WTC11 (cell line): ENCODE results near the gene FAM177A1. TPM values are rescaled to one million over a fixed set of nuclear protein-coding genes. Genes with fewer than 3 reads are reported as not detected.

Source experiments
- ATAC-seq: fragments of 200-7000 bp; cut with Tn5 transposase; 2 replicates; pipeline ENCODE4 v1.10.0; 2021; ENCODE audit warnings: mild to moderate bottlenecking, moderate library complexity
- CTCF ChIA-PET: fragments of 300-600 bp; sonication (Branson Sonifier 250); formaldehyde crosslinking; loops from one replicate; lab custom pipeline; 2021; ENCODE audit warnings: antibody characterized with exemption; lab: Charles Lee
- POLR2A ChIA-PET: fragments of 350-600 bp; sonication (Branson Sonifier 250); formaldehyde crosslinking; loops from one replicate; lab custom pipeline; 2021; ENCODE audit warnings: antibody characterized with exemption; lab: Charles Lee
- DNase-seq: peaks from one replicate; pipeline ENCODE4 v3.0.0; 2021; ENCODE audit warnings: low spot score
- H3K27ac Mint-ChIP-seq: 2 replicates; pipeline ENCODE4 v1.8.0; 2021; ENCODE audit warnings: mixed read lengths
- H3K27me3 Mint-ChIP-seq: 2 replicates; pipeline ENCODE4 v1.8.0; 2021; ENCODE audit warnings: low read depth, mild to moderate bottlenecking, moderate library complexity, mixed read lengths
- H3K36me3 Mint-ChIP-seq: 2 replicates; pipeline ENCODE4 v1.8.0; 2021; ENCODE audit warnings: mixed read lengths
- H3K4me1 Mint-ChIP-seq: 2 replicates; pipeline ENCODE4 v1.8.0; 2022; ENCODE audit warnings: mixed read lengths
- H3K4me3 Mint-ChIP-seq: 2 replicates; pipeline ENCODE4 v1.8.0; 2021; ENCODE audit warnings: mild to moderate bottlenecking, moderate library complexity, mixed read lengths
- H3K9me3 Mint-ChIP-seq: 2 replicates; pipeline ENCODE4 v1.8.0; 2021; ENCODE audit warnings: mixed read lengths
- ARID4B ChIP-seq: sonication (generic); formaldehyde crosslinking; IDR thresholded peaks from 2 replicates; pipeline ENCODE4 v1.8.0; 2023; ENCODE audit warnings: missing genetic modification reagents, mild to moderate bottlenecking, borderline replicate concordance
- E2F5 ChIP-seq: sonication (generic); formaldehyde crosslinking; IDR thresholded peaks from 2 replicates; pipeline ENCODE4 v1.8.1; 2022; ENCODE audit warnings: mild to moderate bottlenecking, moderate library complexity, missing genetic modification reagents
- IRF2 ChIP-seq: sonication (generic); formaldehyde crosslinking; IDR thresholded peaks from 2 replicates; pipeline ENCODE4 v1.8.0; 2022; ENCODE audit warnings: low read depth, missing genetic modification reagents, borderline replicate concordance
- ZNF425 ChIP-seq: fragments of 250-450 bp; sonication (Bioruptor Pico); conservative IDR thresholded peaks from 2 replicates; pipeline ENCODE4 v1.9.0; 2021; ENCODE audit warnings: mild to moderate bottlenecking
- ZNF532 ChIP-seq: fragments of 250-450 bp; sonication (Bioruptor Pico); IDR thresholded peaks from 2 replicates; pipeline ENCODE4 v1.9.0; 2021; ENCODE audit warnings: mild to moderate bottlenecking, borderline replicate concordance
- total RNA-seq: library from RNA; stranded (reverse); gene quantifications from 3 replicates; pipeline ENCODE4 v1.2.3, GENCODE V29; 2021
- TF ChIP-seq, protein P1 (sequence below): fragments of 250-450 bp; sonication (Bioruptor Pico); IDR thresholded peaks from 2 replicates; pipeline ENCODE4 v1.8.0; 2021; ENCODE audit warnings: mild to moderate bottlenecking
- TF ChIP-seq, protein P2 (sequence below): fragments of 200-600 bp; IDR thresholded peaks from 2 replicates; pipeline ENCODE4 v1.8.0; 2022; ENCODE audit warnings: antibody characterized with exemption
- TF ChIP-seq, protein P3 (sequence below): sonication (generic); formaldehyde crosslinking; IDR thresholded peaks from 2 replicates; pipeline ENCODE4 v1.8.1; 2022; ENCODE audit warnings: low read depth, mild to moderate bottlenecking, moderate library complexity, missing genetic modification reagents, borderline replicate concordance
- TF ChIP-seq, protein P4 (sequence below): sonication (generic); formaldehyde crosslinking; IDR thresholded peaks from 2 replicates; pipeline ENCODE4 v1.8.1; 2023; ENCODE audit warnings: mild to moderate bottlenecking, missing genetic modification reagents, borderline replicate concordance
- TF ChIP-seq, protein P5 (sequence below): fragments of 250-450 bp; sonication (Bioruptor Pico); IDR thresholded peaks from 2 replicates; pipeline ENCODE4 v2.1.2; 2022; ENCODE audit warnings: mild to moderate bottlenecking, moderate library complexity

The FAM177A1 gene
- total RNA-seq, 1 experiment from 2014 or later = 44.7 TPM

- TF ChIP-seq IRF2 (CRISPR knock-in tag) (no peak), ZNF425 (CRISPR knock-in tag) (no peak)
Measured at GRCh38 chr14:35078082-35078481, 32.0 kb downstream of the FAM177A1 start (continued).

- H3K4me3 Mint-ChIP-seq = no peak overlapping the region
- no peak for ATAC-seq
- CTCF ChIA-PET = no interaction called here
- no peaks in the 10 kb centered on the region for H3K4me1 Mint-ChIP-seq
- no peak overlapping the region for H3K27ac Mint-ChIP-seq
- H3K36me3 Mint-ChIP-seq = peaks cover 19% of the 10 kb centered on the region
- H3K9me3 Mint-ChIP-seq = no peaks in the 10 kb centered on the region
- DNase-seq = no peak
- POLR2A ChIA-PET = no interaction called here
- no peaks in the 10 kb centered on the region for H3K27me3 Mint-ChIP-seq
- TF ChIP-seq ARID4B (CRISPR knock-in tag) = no peak
- TF ChIP-seq, protein P1, sequence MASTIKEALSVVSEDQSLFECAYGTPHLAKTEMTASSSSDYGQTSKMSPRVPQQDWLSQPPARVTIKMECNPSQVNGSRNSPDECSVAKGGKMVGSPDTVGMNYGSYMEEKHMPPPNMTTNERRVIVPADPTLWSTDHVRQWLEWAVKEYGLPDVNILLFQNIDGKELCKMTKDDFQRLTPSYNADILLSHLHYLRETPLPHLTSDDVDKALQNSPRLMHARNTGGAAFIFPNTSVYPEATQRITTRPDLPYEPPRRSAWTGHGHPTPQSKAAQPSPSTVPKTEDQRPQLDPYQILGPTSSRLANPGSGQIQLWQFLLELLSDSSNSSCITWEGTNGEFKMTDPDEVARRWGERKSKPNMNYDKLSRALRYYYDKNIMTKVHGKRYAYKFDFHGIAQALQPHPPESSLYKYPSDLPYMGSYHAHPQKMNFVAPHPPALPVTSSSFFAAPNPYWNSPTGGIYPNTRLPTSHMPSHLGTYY (CRISPR knock-in tag) = no peak
- TF ChIP-seq, protein P2, sequence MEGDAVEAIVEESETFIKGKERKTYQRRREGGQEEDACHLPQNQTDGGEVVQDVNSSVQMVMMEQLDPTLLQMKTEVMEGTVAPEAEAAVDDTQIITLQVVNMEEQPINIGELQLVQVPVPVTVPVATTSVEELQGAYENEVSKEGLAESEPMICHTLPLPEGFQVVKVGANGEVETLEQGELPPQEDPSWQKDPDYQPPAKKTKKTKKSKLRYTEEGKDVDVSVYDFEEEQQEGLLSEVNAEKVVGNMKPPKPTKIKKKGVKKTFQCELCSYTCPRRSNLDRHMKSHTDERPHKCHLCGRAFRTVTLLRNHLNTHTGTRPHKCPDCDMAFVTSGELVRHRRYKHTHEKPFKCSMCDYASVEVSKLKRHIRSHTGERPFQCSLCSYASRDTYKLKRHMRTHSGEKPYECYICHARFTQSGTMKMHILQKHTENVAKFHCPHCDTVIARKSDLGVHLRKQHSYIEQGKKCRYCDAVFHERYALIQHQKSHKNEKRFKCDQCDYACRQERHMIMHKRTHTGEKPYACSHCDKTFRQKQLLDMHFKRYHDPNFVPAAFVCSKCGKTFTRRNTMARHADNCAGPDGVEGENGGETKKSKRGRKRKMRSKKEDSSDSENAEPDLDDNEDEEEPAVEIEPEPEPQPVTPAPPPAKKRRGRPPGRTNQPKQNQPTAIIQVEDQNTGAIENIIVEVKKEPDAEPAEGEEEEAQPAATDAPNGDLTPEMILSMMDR = no peak
- no peak for TF ChIP-seq E2F5 (CRISPR knock-in tag)
- TF ChIP-seq, protein P3, sequence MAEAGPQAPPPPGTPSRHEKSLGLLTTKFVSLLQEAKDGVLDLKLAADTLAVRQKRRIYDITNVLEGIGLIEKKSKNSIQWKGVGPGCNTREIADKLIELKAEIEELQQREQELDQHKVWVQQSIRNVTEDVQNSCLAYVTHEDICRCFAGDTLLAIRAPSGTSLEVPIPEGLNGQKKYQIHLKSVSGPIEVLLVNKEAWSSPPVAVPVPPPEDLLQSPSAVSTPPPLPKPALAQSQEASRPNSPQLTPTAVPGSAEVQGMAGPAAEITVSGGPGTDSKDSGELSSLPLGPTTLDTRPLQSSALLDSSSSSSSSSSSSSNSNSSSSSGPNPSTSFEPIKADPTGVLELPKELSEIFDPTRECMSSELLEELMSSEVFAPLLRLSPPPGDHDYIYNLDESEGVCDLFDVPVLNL (CRISPR knock-in tag) = no peak
- TF ChIP-seq, protein P4, sequence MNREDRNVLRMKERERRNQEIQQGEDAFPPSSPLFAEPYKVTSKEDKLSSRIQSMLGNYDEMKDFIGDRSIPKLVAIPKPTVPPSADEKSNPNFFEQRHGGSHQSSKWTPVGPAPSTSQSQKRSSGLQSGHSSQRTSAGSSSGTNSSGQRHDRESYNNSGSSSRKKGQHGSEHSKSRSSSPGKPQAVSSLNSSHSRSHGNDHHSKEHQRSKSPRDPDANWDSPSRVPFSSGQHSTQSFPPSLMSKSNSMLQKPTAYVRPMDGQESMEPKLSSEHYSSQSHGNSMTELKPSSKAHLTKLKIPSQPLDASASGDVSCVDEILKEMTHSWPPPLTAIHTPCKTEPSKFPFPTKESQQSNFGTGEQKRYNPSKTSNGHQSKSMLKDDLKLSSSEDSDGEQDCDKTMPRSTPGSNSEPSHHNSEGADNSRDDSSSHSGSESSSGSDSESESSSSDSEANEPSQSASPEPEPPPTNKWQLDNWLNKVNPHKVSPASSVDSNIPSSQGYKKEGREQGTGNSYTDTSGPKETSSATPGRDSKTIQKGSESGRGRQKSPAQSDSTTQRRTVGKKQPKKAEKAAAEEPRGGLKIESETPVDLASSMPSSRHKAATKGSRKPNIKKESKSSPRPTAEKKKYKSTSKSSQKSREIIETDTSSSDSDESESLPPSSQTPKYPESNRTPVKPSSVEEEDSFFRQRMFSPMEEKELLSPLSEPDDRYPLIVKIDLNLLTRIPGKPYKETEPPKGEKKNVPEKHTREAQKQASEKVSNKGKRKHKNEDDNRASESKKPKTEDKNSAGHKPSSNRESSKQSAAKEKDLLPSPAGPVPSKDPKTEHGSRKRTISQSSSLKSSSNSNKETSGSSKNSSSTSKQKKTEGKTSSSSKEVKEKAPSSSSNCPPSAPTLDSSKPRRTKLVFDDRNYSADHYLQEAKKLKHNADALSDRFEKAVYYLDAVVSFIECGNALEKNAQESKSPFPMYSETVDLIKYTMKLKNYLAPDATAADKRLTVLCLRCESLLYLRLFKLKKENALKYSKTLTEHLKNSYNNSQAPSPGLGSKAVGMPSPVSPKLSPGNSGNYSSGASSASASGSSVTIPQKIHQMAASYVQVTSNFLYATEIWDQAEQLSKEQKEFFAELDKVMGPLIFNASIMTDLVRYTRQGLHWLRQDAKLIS (CRISPR knock-in tag) = no peak
- TF ChIP-seq, protein P5, sequence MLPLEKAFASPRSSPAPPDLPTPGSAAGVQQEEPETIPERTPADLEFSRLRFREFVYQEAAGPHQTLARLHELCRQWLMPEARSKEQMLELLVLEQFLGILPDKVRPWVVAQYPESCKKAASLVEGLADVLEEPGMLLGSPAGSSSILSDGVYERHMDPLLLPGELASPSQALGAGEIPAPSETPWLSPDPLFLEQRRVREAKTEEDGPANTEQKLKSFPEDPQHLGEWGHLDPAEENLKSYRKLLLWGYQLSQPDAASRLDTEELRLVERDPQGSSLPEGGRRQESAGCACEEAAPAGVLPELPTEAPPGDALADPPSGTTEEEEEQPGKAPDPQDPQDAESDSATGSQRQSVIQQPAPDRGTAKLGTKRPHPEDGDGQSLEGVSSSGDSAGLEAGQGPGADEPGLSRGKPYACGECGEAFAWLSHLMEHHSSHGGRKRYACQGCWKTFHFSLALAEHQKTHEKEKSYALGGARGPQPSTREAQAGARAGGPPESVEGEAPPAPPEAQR (CRISPR knock-in tag) = no peak
- no peak for TF ChIP-seq ZNF532 (CRISPR knock-in tag)
Measured at GRCh38 chr14:35079742-35080141, 33.7 kb downstream of the FAM177A1 start.
